NCI-H1048 (cell line): ENCODE measurements around the gene CDY1.
"Not testable (repeated sequence)": the region's sequence is repeated elsewhere in the genome, so short reads cannot be mapped to it uniquely, and the experiment has no call there.

Source experiments
- DNase-seq: peaks from one replicate; lab custom pipeline; 2025; lab: John Stamatoyannopoulos, UW

Gene CDY1

DNA sequence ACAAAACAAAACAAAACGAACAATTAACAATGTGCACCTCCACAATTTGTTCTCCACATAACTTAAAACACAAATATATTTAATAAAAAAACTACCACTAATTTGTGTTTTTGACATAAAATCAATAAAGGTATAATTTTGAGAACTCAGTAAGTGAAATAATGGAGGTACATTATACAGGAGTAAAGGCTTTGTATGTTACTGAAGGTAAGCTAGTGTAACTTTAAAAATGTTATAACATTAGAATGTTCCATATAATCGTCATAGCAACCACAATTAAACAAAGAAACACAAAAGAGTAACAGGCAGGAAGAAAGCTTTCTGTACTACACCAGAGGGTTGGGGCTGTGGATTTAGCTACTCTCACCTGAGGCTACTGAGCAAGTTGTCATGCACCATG, at the start of gene CDY1:
Gene CDY1 (plus strand): TSS at position 301 of the 400 bp plus-strand sequence. CDS start 326 bp downstream, outside the sequence.
- DNase-seq, result not testable (repeated sequence)

DNA sequence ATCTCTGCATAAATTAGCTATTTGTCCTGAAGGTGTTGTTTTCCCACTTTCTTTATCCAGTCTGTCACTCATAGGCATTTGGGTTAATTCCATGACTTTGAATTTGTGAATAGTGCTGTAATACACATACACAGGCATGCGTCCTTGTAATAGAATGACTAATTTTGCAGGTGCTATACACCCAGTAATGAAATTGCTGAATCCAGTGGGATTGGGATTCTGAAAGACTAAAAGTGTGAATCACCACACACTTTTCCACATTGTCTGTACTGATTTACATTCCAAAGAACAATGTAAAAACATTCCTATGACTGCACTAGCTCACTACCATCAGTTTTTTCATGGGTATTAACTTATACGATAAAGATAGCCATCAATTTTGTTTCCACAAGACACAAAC, 28.6 kb upstream of the CDY1 start:
- not testable (repeated sequence) for DNase-seq

GRCh38 chrY:25620209-25620608, 1.7 kb upstream of the CDY1 start:
- not testable (repeated sequence) for DNase-seq

DNA sequence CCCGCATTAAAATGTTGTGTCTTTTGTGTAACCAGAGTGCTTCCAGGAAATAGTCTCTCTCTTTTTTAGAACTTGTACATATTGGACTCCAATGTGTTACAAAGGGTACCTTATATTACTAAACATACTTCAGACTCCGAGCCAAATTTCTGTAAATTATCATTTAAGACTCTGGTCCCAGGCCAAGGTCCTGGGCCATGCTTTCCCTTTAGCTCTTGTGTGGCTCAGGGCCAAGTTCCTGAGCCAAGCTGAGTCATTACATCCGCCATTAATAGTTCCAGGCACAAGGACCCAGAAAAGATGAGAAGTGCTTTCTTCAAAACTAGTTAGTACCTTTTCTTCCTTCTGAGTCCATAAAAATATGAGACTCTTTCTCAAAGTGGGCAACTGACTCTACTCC, 4.6 kb downstream of the CDY1 start:
- DNase-seq, result not testable (repeated sequence)

GRCh38 chrY:25630383-25631112, 8.6 kb downstream of the CDY1 start:
- DNase-seq, result not testable (repeated sequence)

DNA sequence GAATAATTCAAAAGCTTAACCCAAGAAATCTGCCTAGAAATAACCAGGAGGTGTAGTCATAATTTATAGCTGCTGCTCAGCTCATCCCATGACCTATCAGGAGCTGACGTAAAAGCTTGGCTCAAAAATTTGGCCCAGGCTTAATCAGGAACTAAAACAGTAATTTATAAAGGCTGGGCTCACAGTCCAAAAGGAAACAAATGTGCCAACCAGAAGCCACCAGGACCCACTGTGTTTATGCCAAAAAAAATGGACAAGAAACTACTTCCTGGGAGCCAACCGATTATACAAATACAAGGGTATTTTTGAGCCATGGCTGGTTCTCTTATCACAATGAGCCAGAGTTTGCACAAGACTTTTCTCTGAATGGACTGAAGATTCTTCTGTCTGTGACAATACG, 17.9 kb downstream of the CDY1 start:
- DNase-seq, result not testable (repeated sequence)

DNA sequence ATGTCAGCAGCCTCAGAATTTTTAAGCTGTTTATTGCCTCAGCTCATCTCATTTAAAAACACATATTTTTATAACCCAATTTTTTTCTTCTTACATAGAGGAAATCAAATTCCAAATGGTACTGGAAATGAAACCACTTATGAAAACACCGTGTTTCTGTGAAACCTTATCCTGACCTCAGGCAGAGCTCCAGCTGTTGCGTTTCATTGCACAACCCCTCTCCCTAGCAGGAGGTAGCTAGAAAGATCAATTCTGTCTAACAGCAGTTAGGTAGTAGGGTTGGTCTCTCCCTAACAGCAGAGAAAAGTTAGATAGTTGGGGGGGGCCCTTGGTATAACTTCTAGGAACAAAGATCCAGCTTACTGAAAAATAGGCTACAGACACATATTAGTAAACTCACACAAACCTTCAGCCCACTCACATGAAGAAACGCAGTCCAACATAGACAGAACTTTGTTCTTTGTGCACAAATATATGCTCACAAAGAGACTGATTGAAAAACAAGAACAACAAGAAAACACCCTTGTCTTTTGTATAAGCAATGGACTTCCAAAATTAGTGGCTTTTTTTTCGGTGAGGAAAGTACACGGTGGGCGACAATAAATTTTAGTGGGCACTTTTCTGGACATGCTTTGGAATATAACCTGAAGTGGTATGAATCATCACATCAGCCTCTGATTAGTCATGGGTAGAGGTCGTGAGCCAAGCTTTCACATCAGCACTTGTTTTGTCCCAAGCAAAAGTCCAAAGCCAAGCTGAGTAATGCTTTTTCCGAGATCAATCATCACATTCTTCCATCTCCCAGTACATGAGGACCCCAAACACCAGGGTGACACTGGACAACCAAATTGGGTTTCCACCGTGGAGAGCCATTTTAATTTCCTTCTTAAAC, 21.4 kb downstream of the CDY1 start:
- not testable (repeated sequence) for DNase-seq
